ENCODE results near the gene TPSD1.

The TPSD1 gene

DNA sequence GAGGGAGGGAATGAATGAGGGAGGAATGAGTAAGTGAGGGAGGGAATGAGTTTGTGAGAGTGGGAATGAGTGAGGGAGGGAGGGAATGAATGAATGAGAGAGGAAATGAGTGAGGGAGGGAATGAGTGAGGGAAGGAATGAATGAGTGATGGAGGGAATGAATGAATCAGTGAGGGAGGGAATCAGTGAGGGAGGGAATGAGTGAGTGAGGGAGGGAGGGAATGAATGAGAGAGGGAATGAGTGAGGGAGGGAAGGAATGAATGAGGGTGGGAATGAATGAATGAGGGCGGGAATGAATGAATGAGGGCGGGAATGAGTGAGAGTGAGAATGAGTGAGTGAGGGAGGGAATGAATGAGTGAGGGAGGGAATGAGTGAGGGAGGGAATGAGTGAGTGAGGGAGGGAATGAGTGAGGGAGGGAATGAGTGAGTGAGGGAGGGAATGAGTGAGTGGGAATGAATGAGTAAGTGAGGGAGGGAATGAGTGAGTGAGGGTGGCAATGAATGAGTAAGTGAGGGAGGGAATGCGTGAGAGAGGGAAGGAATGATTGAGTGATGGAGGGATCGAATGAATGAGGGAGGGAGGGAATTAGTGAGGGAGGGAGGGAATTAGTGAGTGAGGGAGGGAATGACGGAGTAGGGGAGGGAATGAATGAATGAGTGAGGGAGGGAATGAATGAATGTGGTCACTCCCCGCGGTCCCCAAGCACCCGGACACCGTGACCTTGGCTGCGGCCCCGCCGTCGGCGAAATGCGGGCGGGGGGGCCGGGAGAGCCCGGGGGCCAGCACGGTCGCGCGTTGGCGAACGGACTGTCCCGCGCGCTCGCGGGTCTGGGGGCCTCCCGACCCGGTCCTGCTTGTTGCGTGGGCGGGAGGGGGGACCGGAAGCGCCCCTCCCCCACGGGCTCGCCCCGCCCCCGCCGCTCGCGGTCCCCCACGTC is 52.4 kb downstream of the TPSD1 start:
- H3K4me3 Mint-ChIP-seq, result peak overlapping the region; percentile 90
- H3K4me1 Mint-ChIP-seq, result peaks cover 43% of the 10 kb centered on the region
- peak overlapping the region; percentile 100 for H3K27ac Mint-ChIP-seq
- H3K9me3 Mint-ChIP-seq, result no peaks in the 10 kb centered on the region
- no peaks in the 10 kb centered on the region for H3K27me3 Mint-ChIP-seq
- H3K36me3 Mint-ChIP-seq, result peaks cover 4% of the 10 kb centered on the region

All from activated naive CD4-positive, alpha-beta T cell treated with anti-CD3 and anti-CD28 coated beads, Interleukin-2, amount 50 U/mL, for 24 hours (primary cell).